HCT116 (cell line): ENCODE measurements around the gene IGFBP7.

Source experiments
- ATF3 ChIP-seq: IDR thresholded peaks from 2 replicates; pipeline ENCODE4 v1.6.1; 2012
- CBX3 ChIP-seq: IDR thresholded peaks from 2 replicates; pipeline ENCODE4 v1.6.1; 2012; ENCODE audit warnings: low read depth
- CEBPB ChIP-seq: IDR thresholded peaks from 2 replicates; pipeline ENCODE4 v1.6.1; 2012; ENCODE audit warnings: low read depth
- CTCF ChIP-seq, 3 experiments: fragments of 200-600 bp in 1 of 3; sonication (generic) in 1 of 3; IDR thresholded peaks in 2 of 3; conservative IDR thresholded peaks in 1 of 3; 2 replicates each; pipeline ENCODE4 v1.5.1; 2012 to 2017; ENCODE audit warnings: low read depth in 2 of 3, low read length in 2 of 3, antibody characterized with exemption in 1 of 3, borderline replicate concordance in 1 of 3, control low read depth in 1 of 3, mild to moderate bottlenecking in 1 of 3, mixed read lengths in 1 of 3, mixed run types in 1 of 3, moderate library complexity in 1 of 3; ENCODE audit not compliant: insufficient read depth in 1 of 3
- EZH2phosphoT487 ChIP-seq: fragments of 200-600 bp; IDR thresholded peaks from 2 replicates; pipeline ENCODE4 v1.6.1; 2018; ENCODE audit warnings: antibody characterized with exemption, borderline replicate concordance
- FOSL1 ChIP-seq: IDR thresholded peaks from 2 replicates; pipeline ENCODE4 v1.6.1; 2012; ENCODE audit warnings: low read depth
- POLR2A ChIP-seq: IDR thresholded peaks from 2 replicates; pipeline ENCODE4 v1.7.0; 2011; ENCODE audit warnings: borderline replicate concordance; ENCODE audit not compliant: insufficient read depth, insufficient read length; ENCODE audit errors: extremely low read depth
- POLR2AphosphoS5 ChIP-seq: IDR thresholded peaks from 2 replicates; pipeline ENCODE4 v1.6.1; 2011; ENCODE audit warnings: mild to moderate bottlenecking, low read depth, low read length, moderate library complexity
- RAD21 ChIP-seq: IDR thresholded peaks from 2 replicates; pipeline ENCODE4 v1.6.1; 2012; ENCODE audit warnings: low read depth, mild to moderate bottlenecking
- SIN3A ChIP-seq: IDR thresholded peaks from 2 replicates; pipeline ENCODE4 v1.6.1; 2012; ENCODE audit warnings: low read depth
- SP1 ChIP-seq: IDR thresholded peaks from 2 replicates; pipeline ENCODE4 v1.6.1; 2012; ENCODE audit warnings: low read depth
- YY1 ChIP-seq: IDR thresholded peaks from 2 replicates; pipeline ENCODE4 v1.6.1; 2011; ENCODE audit warnings: low read length, low read depth, moderate library complexity, mild to moderate bottlenecking; ENCODE audit not compliant: insufficient replicate concordance; ENCODE audit errors: extremely low read depth
- ZFX ChIP-seq: fragments of 450-650 bp; IDR thresholded peaks from 2 replicates; pipeline ENCODE4 v1.6.1; 2017
- ZNF274 ChIP-seq: fragments of 200-500 bp; sonication (Bioruptor generic); IDR thresholded peaks from 2 replicates; pipeline ENCODE4 v1.6.1; 2014; ENCODE audit warnings: mild to moderate bottlenecking, low read depth, low read length, inconsistent platforms

GRCh38 chr4:57098941-57099340 lies 11.2 kb downstream of the IGFBP7 start:
- TF ChIP-seq EZH2phosphoT487, result no peak
- no peak for TF ChIP-seq ZFX
- TF ChIP-seq POLR2A, result no peak
- TF ChIP-seq CBX3, result no peak
- TF ChIP-seq CTCF (IDR thresholded peaks at IDR 0.05 in 2 of 3, conservative IDR thresholded peaks at IDR 0.05 in 1 of 3; ENCODE audit: borderline replicate concordance in 1 of 3, insufficient read depth in 1 of 3, low read depth in 2 of 3, low read length in 2 of 3), result no peak
- TF ChIP-seq RAD21, result no peak
- TF ChIP-seq ZNF274, result no peak
- no peak for TF ChIP-seq SP1
- no peak for TF ChIP-seq POLR2AphosphoS5
- no peak for TF ChIP-seq FOSL1
- no peak for TF ChIP-seq SIN3A
- no peak for TF ChIP-seq YY1
- TF ChIP-seq ATF3, result no peak
- TF ChIP-seq CEBPB, result no peak
